Measurements from ENCODE around the gene SYNGR2.

Gene SYNGR2

DNA sequence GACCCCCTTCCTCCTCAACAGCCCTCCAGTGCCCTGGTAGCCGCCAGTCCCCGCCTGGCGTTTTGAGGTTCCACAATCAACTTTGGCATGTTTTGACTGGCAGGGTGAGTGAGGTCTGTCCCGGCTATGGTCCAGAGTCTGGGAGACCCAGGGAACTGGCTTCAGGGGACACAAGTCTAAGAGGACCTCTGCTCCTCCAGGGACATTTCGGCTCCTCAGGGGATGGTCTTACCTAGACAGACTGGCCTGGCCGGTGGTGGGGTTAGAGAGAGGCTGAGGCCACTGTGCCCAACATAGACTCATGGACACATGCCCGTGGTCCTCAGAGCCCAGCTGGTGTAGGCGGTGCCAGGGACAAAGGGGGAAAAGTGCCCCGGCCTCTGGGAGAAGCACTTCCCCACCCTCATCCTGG, 35.6 kb upstream of the SYNGR2 start:
- Histone ChIP-seq H3K9ac (ENCODE audit: low read depth, low read length) (peak overlapping the region; percentile 70; the same call in 1 of the 2 replicates), H3K36me3 (ENCODE audit: insufficient read depth, low read length) (peaks cover 42% of the 10 kb centered on the region), H3K4me2 (ENCODE audit: insufficient read depth, low read length) (peak overlapping the region; percentile 94), H3K4me3 (ENCODE audit: low read depth in 1 of 2, low read length in 2 of 2) (peak overlapping the region in 1 of 2 experiments; percentile 71; a peak in 1 of 4 replicates), H3K27me3 (ENCODE audit: insufficient read depth, low read length, poor library complexity) (no peaks in the 10 kb centered on the region), H3K4me1 (ENCODE audit: insufficient read depth, low read length) (peaks cover 64% of the 10 kb centered on the region), H2AFZ (ENCODE audit: low read depth, low read length) (no peak overlapping the region), H4K20me1 (ENCODE audit: insufficient read depth, low read length) (peaks cover 39% of the 10 kb centered on the region), H3K27ac (ENCODE audit: low read length) (peak overlapping the region; percentile 33; the same call in 1 of the 2 replicates), H3K79me2 (ENCODE audit: insufficient read depth, low read length) (peaks cover 12% of the 10 kb centered on the region), H3K9me3 (ENCODE audit: insufficient read depth, low read length, severe bottlenecking) (no peaks in the 10 kb centered on the region)
- no peak for ATAC-seq (ENCODE audit: insufficient read depth, low read depth)
- no peak for DNase-seq
- TF ChIP-seq EZH2 (IDR thresholded peaks at IDR 0.05; ENCODE audit: borderline replicate concordance, low read depth, low read length, severe bottlenecking): no peak
- TF ChIP-seq, protein P1, sequence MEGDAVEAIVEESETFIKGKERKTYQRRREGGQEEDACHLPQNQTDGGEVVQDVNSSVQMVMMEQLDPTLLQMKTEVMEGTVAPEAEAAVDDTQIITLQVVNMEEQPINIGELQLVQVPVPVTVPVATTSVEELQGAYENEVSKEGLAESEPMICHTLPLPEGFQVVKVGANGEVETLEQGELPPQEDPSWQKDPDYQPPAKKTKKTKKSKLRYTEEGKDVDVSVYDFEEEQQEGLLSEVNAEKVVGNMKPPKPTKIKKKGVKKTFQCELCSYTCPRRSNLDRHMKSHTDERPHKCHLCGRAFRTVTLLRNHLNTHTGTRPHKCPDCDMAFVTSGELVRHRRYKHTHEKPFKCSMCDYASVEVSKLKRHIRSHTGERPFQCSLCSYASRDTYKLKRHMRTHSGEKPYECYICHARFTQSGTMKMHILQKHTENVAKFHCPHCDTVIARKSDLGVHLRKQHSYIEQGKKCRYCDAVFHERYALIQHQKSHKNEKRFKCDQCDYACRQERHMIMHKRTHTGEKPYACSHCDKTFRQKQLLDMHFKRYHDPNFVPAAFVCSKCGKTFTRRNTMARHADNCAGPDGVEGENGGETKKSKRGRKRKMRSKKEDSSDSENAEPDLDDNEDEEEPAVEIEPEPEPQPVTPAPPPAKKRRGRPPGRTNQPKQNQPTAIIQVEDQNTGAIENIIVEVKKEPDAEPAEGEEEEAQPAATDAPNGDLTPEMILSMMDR (IDR thresholded peaks at IDR 0.05; ENCODE audit: borderline replicate concordance, extremely low read depth, low read length, poor library complexity, severe bottlenecking): no peak

GRCh38 chr17:78133179-78133951, 35.0 kb upstream of the SYNGR2 start:
- Histone ChIP-seq H3K9ac (ENCODE audit: low read depth, low read length) (peak overlapping the region; percentile 70; the same call in 1 of the 2 replicates), H3K79me2 (ENCODE audit: insufficient read depth, low read length) (peaks cover 12% of the 10 kb centered on the region), H3K4me3 (ENCODE audit: low read depth in 1 of 2, low read length in 2 of 2) (peak overlapping the region in 1 of 2 experiments; percentile 71; a peak in 1 of 4 replicates), H4K20me1 (ENCODE audit: insufficient read depth, low read length) (peaks cover 45% of the 10 kb centered on the region), H3K4me1 (ENCODE audit: insufficient read depth, low read length) (peaks cover 58% of the 10 kb centered on the region), H3K27ac (ENCODE audit: low read length) (peak overlapping the region; percentile 32; the same call in 1 of the 2 replicates), H3K27me3 (ENCODE audit: insufficient read depth, low read length, poor library complexity) (no peaks in the 10 kb centered on the region), H3K36me3 (ENCODE audit: insufficient read depth, low read length) (peaks cover 42% of the 10 kb centered on the region), H3K9me3 (ENCODE audit: insufficient read depth, low read length, severe bottlenecking) (no peaks in the 10 kb centered on the region), H3K4me2 (ENCODE audit: insufficient read depth, low read length) (peak overlapping the region; percentile 94), H2AFZ (ENCODE audit: low read depth, low read length) (no peak overlapping the region)
- TF ChIP-seq EZH2 (IDR thresholded peaks at IDR 0.05; ENCODE audit: borderline replicate concordance, low read depth, low read length, severe bottlenecking): no peak
- TF ChIP-seq, protein P1 (IDR thresholded peaks at IDR 0.05; ENCODE audit: borderline replicate concordance, extremely low read depth, low read length, poor library complexity, severe bottlenecking): no peak
- DNase-seq (no peak), ATAC-seq (ENCODE audit: insufficient read depth, low read depth) (no peak)

- Histone ChIP-seq H3K4me2 (ENCODE audit: insufficient read depth, low read length) (peak overlapping the region; percentile 94), H3K79me2 (ENCODE audit: insufficient read depth, low read length) (peaks cover 12% of the 10 kb centered on the region), H3K36me3 (ENCODE audit: insufficient read depth, low read length) (peaks cover 42% of the 10 kb centered on the region), H3K4me3 (ENCODE audit: low read depth in 1 of 2, low read length in 2 of 2) (no peak overlapping the region), H2AFZ (ENCODE audit: low read depth, low read length) (no peak overlapping the region), H3K4me1 (ENCODE audit: insufficient read depth, low read length) (peaks cover 49% of the 10 kb centered on the region), H3K27ac (ENCODE audit: low read length) (no peak overlapping the region; the same call in 1 of the 2 replicates), H3K27me3 (ENCODE audit: insufficient read depth, low read length, poor library complexity) (no peaks in the 10 kb centered on the region), H3K9me3 (ENCODE audit: insufficient read depth, low read length, severe bottlenecking) (no peaks in the 10 kb centered on the region), H4K20me1 (ENCODE audit: insufficient read depth, low read length) (peaks cover 47% of the 10 kb centered on the region), H3K9ac (ENCODE audit: low read depth, low read length) (no peak overlapping the region)
- DNase-seq (peak; percentile 45), ATAC-seq (ENCODE audit: insufficient read depth, low read depth) (no peak)
- TF ChIP-seq, protein P1 (IDR thresholded peaks at IDR 0.05; ENCODE audit: borderline replicate concordance, extremely low read depth, low read length, poor library complexity, severe bottlenecking): peak; percentile 69
- no peak for TF ChIP-seq EZH2 (IDR thresholded peaks at IDR 0.05; ENCODE audit: borderline replicate concordance, low read depth, low read length, severe bottlenecking)
Observed at GRCh38 chr17:78133971-78134898, 34.1 kb upstream of the SYNGR2 start.
